HUDEP-2 (cell line): ENCODE data around the gene PRADC1.
A peak's percentile ranks its signal among the peaks of the same experiment; 100 is the strongest.

Source experiments
- DNase-seq, 76 experiments: peaks; one replicate each; lab custom pipeline; 2025; ENCODE audit not compliant: unreplicated experiment in 76 of 76; lab: John Stamatoyannopoulos, UW

The PRADC1 gene

GRCh38 chr2:73259276-73259675, 26.2 kb upstream of the PRADC1 start:
- DNase-seq: no peak

- DNase-seq: no peak
These were observed 25.8 kb upstream of the PRADC1 start for GRCh38 chr2:73258913-73259215.

- DNase-seq: no peak
These were observed 25.3 kb upstream of the PRADC1 start for GRCh38 chr2:73258186-73258912.

GRCh38 chr2:73257425-73258125, 24.5 kb upstream of the PRADC1 start:
- DNase-seq: peak in 24 of 76 experiments; percentile 4 to 45 (median 17)

- no peak for DNase-seq
These were observed 24.0 kb upstream of the PRADC1 start for GRCh38 chr2:73257021-73257420.

GRCh38 chr2:73256618-73256922, 23.5 kb upstream of the PRADC1 start:
- no peak for DNase-seq

- DNase-seq: no peak
These were observed 23.0 kb upstream of the PRADC1 start for GRCh38 chr2:73255907-73256617.

GRCh38 chr2:73255007-73255644, 22.1 kb upstream of the PRADC1 start:
- no peak for DNase-seq

GRCh38 chr2:73254343-73255006, 21.4 kb upstream of the PRADC1 start:
- DNase-seq: no peak

GRCh38 chr2:73253901-73254300, 20.9 kb upstream of the PRADC1 start:
- peak in 6 of 76 experiments; percentile 6 to 39 (median 19) for DNase-seq

- no peak for DNase-seq
These were observed 20.4 kb upstream of the PRADC1 start for GRCh38 chr2:73253400-73253799.

GRCh38 chr2:73252238-73253027, 19.4 kb upstream of the PRADC1 start:
- no peak for DNase-seq

- DNase-seq: no peak
These were observed 18.1 kb upstream of the PRADC1 start for GRCh38 chr2:73250872-73251846.

- DNase-seq: no peak
These were observed 16.6 kb upstream of the PRADC1 start for GRCh38 chr2:73249636-73250035.

GRCh38 chr2:73246850-73247249, 13.8 kb upstream of the PRADC1 start:
- DNase-seq: no peak

- no peak for DNase-seq
These were observed 11.5 kb upstream of the PRADC1 start for GRCh38 chr2:73244580-73244979.

- peak in 58 of 76 experiments; percentile 4 to 83 (median 39) for DNase-seq
These were observed 11.0 kb upstream of the PRADC1 start for GRCh38 chr2:73243884-73244570.

- no peak for DNase-seq
These were observed 6.7 kb upstream of the PRADC1 start for GRCh38 chr2:73239776-73240175.
